ENCODE results near the gene CC2D2A.

GRCh38 chr4:15434676-15435075 lies 35.0 kb upstream of the CC2D2A start:
- TF ChIP-seq CTCF (IDR thresholded peaks at IDR 0.05) (no peak), EP300 (IDR thresholded peaks at IDR 0.05) (no peak)
